D341Med (cell line): ENCODE measurements around the gene YWHAE.
"Not testable (repeated sequence)": the region's sequence is repeated elsewhere in the genome, so short reads cannot be mapped to it uniquely, and the experiment has no call there.

Source experiments
- DNase-seq: peaks from one replicate; pipeline ENCODE4 v3.0.0; 2012; ENCODE audit warnings: low spot score

YWHAE gene

DNA sequence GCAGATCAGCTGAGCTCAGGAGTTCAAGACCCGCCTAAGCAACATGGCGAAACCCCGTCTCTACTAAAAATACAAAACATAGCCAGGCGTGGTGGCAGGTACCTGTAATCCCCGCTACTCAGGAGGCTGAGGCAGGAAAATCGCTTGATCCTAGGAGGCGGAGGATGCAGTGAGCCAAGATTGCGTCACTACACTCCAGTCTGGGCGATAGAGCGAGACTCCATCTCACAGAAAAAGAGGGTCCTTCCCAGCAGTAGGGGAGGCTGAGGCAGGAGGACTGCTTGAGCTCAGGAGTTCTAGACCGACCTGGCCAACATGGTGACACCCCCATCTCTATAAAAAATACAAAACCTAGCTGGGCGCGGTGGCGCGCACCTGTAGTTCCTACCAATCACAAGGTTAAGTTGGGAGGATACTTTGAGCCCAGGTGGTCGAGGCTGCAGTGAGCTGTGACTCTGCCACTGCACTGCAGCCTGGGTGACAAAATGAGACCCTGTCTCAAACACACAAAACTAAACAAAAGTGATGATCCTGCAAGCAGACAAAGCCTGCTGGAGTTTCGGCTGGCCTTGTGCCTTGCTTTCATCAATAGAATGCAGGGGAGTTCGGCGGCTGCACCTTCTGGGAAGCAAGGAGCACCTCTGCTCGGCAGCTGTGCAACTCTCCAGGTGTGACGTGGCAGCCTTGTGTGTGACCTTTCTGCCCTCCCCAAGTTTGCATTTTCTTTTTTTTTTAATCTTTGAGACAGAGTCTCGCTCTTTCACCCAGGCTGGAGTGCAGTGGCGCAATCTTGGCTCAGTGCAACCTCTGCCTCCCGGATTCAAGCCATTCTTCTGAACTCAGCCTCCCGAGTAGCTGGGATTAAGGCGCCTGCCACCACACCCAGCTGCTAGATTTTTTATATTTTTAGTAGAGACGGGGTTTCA, 12.4 kb upstream of the YWHAE start:
- DNase-seq: no peak

- no peak for DNase-seq
Observed at GRCh38 chr17:1402262-1402586, 2.2 kb upstream of the YWHAE start.

DNA sequence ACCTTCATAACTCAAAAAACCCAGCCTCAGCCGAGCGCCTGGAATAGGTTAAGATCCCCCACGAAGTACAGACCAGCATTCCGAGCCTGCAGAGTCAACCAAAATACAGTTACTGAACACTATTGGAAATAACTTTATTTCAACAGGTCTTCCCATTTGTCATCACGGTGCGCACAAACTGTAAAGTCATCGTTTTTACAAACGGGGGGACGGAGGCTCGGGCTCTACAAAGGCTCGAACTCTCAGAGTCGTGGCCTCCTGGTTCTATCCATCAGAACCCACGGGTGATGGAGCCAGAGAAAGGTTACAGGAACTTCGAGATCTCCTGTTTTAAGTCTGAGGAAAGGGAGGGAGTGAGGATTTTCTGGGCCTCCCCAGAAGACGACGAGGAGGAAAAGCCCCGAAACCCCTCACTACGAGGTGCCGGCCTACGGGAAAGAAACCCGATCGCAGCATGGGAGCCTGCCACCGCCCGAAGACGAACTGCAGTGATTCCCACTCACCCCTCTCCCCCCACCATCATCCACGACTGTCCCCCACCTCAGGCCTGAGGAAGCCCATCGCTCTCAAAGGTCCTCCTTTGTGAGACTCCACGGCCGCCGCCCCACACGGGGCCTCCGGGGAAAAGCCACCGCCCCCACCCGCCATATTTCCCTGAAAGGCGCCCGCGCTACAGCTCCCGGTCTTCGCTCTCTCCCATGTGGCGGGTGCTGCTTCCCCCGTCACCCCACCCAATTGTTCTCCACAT, 917 bp downstream of the YWHAE start:
- DNase-seq: no peak

- DNase-seq: no peak
Observed at GRCh38 chr17:1398028-1398427, 2.0 kb downstream of the YWHAE start.

GRCh38 chr17:1395876-1396665, 4.0 kb downstream of the YWHAE start:
- not testable (repeated sequence) for DNase-seq

DNA sequence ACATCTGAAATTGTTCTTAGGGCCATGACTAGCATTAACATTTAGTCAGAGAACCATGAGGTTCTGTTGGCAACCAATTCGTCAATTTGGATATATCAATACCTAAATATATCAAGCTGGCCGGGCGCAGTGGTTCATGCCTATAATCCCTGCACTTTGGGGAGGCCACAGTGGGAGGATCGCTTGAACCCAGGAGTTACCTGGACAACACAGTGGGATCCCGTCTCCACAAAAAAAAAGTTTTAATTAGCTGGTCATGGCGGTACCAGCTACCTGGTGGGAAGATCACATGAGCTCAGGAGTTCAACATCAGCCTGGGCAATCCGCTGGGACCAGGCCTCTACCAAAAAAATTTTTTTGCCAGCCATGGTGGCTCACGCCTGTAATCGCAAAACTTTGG, 8.4 kb downstream of the YWHAE start:
- no peak for DNase-seq

GRCh38 chr17:1390432-1391367, 9.3 kb downstream of the YWHAE start:
- DNase-seq: no peak

DNA sequence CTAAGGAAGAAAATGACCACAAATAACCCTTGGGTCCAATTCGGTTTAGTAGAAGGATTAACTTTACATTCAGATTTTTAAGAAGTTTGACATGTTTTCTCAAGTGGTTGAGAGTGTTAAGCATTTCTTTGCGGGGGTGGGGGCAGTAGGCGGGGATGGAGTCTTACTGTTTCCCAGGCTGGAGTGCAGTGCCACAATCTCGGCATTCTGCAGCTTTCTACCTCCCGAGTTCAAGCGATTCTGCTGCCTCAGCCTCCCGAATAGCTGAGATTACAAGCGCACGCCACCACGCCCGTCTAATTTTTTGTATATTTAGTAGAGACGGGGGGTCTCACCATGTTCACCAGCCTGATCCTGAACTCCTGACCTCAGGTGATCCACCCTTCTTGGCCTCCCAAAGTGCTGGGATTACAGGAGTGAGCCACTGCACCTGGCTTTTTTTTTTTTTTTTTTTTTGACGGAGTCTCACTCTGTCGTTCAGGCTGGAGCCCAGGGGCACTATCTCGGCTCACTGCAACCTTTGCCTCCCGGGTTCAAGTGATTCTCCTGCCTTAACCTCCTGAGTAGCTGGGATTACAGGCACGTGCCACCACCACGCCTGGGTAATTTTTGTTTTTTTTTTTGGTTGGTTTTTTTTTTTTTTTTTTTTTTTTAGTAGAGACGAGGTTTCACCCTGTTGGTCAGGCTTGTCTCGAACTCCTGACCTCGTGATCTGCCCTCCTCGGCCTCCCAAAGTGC, 12.4 kb downstream of the YWHAE start:
- DNase-seq: not testable (repeated sequence)

DNA sequence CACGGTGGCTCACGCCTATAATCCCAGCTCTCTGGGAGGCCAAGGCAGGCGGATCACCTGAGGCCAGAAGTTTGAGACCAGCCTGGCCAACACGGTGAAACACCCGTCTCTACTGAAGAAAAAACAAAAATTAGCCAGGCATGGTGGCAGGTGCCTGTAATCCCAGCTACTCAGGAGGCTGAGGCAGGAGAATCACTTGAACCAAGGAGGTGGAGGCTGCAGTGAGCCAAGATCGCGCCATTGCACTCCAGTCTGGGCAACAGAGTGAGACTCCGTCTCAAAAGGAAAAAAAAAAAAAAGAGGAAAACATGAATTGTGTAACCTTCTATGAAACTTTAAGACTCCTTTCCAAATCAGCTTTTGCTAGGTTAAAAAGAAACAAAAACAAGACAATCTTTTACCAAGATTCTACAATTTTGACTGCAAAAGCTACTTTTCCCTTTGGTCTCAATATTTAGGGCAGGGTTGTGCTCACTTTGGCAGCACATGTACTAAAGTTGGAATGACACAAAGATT, 13.3 kb downstream of the YWHAE start:
- DNase-seq: not testable (repeated sequence)

GRCh38 chr17:1386265-1386664, 13.8 kb downstream of the YWHAE start:
- DNase-seq: no peak

DNA sequence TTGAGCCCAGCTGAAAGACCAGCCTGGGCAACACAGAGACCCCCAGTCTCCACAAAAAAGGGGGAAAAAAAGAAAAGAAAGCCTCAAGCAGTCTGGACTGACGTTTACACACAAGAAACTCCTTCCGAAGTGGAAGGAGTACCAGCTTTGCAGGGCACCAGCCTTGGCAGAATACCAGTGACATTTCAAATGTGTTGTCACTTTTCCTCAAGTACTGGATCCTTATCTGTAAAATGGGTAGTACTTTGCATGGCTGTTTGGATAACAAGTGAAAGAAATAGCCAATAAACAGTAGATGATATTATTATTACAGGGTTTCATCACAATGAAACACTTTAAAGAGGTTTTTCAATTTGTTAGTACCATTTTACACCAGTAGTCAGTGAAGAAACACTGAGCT, 14.2 kb downstream of the YWHAE start:
- DNase-seq: no peak

DNA sequence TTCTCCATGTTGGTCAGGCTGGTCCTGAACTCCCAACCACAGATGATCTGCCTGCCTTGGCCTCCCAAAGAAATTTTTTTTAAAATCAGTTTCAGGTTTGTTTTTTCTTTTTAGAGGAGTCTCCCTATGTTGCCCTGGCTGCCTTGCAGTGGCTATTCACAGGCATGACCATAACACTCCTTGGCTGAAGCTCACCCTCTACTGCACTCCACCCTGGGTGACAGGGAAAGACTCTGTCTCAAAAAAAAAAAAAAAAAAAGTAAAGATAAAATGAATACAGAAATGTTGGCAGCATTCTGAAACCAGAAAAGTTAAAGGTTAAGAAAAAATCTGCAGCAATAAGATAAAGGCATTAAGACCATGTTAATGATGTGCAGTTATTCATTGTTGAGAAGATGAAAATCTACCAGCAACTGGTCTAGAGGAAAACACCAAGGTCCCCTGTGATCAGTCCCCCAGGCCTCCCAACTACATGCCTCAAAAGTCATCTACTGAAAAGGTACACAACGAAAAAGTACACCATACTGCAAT, 15.1 kb downstream of the YWHAE start:
- DNase-seq: no peak

DNA sequence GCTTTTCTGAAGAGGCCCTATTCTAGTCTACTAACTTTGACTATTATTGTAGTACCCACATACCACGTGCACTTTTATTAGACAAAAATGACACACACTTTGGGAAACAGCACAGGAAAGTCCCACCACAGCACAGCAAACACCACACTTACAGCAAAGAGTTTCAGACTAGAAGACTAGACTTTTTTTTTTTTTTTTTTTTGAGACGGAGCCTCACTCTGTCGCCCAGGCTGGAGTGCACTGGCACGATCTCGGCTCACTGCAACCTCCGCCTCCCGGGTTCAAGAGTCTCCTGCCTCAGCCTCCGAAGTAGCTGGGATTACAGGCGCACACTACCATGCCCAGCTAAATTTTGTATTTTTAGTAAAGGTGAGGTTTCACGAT, 20.1 kb downstream of the YWHAE start:
- DNase-seq: no peak

GRCh38 chr17:1379208-1379929, 20.7 kb downstream of the YWHAE start:
- no peak for DNase-seq

GRCh38 chr17:1378476-1378860, 21.6 kb downstream of the YWHAE start:
- DNase-seq: not testable (repeated sequence)

DNA sequence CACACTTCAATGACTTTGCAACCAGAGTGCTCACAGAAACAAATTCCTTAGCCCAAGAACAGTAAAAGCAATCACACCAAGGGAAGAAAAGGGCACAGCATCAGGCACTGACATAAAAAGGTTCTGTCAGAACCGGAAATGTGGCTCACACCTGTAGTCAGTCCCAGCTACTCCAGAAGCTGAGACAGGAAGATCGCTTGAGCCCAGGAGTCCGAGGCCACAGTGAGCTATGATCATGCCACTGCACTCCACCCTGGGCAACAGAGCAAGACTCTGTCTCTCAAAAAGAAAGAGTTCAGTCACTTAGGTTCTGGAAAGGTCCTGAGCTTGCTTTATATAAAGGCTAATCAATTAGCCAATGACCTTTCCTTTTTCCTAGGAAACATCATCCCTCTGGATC, 22.7 kb downstream of the YWHAE start:
- DNase-seq: no peak

- no peak for DNase-seq
Observed at GRCh38 chr17:1376061-1376460, 24.0 kb downstream of the YWHAE start.

- no peak for DNase-seq
Observed at GRCh38 chr17:1375615-1376014, 24.4 kb downstream of the YWHAE start.

DNA sequence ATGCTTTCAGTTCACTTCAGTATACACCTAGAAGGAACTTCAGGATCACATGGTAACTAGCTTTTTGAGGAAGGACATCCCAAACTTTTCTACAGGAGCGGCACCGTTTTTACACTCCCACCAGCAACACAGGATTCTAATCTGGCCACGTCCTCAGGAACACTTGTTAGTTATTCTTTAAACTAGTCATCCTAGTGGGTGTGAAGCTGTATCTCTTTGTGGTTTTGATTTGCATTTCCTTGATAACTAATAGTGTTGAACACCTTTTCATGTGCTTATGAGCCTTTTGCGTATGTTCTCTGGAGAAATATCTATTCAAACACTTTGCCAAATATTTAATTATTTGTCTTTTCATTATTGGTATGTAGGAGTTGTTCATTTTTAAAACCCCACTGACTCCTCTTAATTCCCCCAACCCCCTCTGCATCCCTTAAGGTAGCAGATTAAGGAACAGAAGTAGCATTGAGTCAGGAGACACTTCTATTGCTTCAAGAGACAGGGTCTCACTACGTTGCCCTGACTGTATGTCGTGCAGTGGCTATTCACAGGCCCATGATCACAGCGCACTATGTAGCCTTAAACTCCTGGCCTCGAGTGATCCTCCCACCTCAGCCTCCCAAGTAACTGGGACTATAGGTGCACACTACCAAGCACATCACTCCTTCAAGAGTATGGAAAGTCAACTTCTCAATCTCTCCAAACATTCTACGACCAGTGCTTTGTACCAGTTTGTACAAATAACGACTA, 25.4 kb downstream of the YWHAE start:
- no peak for DNase-seq
